AG09319 (cell line): ENCODE measurements around the gene GRAMD1B.

Source experiments
- DNase-seq: peaks from one replicate; pipeline ENCODE4 v3.0.0-alpha.2; 2010; ENCODE audit warnings: low read depth; ENCODE audit errors: extremely low read depth
- TF ChIP-seq, protein P1 (sequence below): IDR thresholded peaks from 2 replicates; pipeline ENCODE4 v1.5.1; 2011; ENCODE audit warnings: low read depth, mild to moderate bottlenecking, inconsistent platforms, low read length, moderate library complexity

The GRAMD1B gene

GRCh38 chr11:123672568-123672967 is 242.5 kb downstream of the GRAMD1B start:
- TF ChIP-seq, protein P1, sequence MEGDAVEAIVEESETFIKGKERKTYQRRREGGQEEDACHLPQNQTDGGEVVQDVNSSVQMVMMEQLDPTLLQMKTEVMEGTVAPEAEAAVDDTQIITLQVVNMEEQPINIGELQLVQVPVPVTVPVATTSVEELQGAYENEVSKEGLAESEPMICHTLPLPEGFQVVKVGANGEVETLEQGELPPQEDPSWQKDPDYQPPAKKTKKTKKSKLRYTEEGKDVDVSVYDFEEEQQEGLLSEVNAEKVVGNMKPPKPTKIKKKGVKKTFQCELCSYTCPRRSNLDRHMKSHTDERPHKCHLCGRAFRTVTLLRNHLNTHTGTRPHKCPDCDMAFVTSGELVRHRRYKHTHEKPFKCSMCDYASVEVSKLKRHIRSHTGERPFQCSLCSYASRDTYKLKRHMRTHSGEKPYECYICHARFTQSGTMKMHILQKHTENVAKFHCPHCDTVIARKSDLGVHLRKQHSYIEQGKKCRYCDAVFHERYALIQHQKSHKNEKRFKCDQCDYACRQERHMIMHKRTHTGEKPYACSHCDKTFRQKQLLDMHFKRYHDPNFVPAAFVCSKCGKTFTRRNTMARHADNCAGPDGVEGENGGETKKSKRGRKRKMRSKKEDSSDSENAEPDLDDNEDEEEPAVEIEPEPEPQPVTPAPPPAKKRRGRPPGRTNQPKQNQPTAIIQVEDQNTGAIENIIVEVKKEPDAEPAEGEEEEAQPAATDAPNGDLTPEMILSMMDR, result no peak
- no peak for DNase-seq

GRCh38 chr11:123674297-123674696 is 244.2 kb downstream of the GRAMD1B start:
- TF ChIP-seq, protein P1, result no peak
- no peak for DNase-seq
